GM06990 (cell line): ENCODE data around the gene GATAD2A.

Experiments used
- DNase-seq: peaks from one replicate; pipeline ENCODE4 v3.0.0-alpha.2; 2011; ENCODE audit not compliant: insufficient read length; ENCODE audit errors: extremely low read depth
- H3K27me3 ChIP-seq: replicated peaks from 2 replicates; pipeline ENCODE4 v1.6.0; 2011; ENCODE audit warnings: low read length; ENCODE audit not compliant: control insufficient read depth, insufficient read depth
- H3K36me3 ChIP-seq: 2 replicates; pipeline ENCODE4 v1.5.1; 2011; ENCODE audit warnings: low read length; ENCODE audit not compliant: control insufficient read depth, insufficient read depth
- H3K4me3 ChIP-seq: replicated peaks from 2 replicates; pipeline ENCODE4 v1.5.1; 2011; ENCODE audit warnings: low read depth, mild to moderate bottlenecking, control low read depth, low read length
- TF ChIP-seq, protein P1 (sequence below): IDR thresholded peaks from 2 replicates; pipeline ENCODE4 v1.5.1; 2011; ENCODE audit warnings: low read length, control low read depth, mild to moderate bottlenecking, inconsistent platforms; ENCODE audit not compliant: insufficient read depth, poor library complexity, severe bottlenecking

Gene GATAD2A

DNA sequence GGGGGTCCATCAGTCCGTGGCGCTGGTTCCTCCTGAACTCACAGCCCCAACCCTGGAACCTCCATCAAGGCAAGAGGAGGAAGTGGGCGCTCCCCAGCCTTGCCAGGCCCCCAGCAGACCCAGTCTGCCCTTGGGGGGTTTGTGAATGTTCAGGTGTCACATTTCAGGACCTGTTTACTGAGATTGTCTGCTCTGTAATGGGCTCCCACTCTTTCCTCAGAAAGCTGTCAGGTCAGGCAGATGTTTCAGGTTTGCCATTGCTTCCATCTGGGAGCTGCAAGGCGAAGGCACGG lies 80.5 kb downstream of the GATAD2A start:
- TF ChIP-seq, protein P1, sequence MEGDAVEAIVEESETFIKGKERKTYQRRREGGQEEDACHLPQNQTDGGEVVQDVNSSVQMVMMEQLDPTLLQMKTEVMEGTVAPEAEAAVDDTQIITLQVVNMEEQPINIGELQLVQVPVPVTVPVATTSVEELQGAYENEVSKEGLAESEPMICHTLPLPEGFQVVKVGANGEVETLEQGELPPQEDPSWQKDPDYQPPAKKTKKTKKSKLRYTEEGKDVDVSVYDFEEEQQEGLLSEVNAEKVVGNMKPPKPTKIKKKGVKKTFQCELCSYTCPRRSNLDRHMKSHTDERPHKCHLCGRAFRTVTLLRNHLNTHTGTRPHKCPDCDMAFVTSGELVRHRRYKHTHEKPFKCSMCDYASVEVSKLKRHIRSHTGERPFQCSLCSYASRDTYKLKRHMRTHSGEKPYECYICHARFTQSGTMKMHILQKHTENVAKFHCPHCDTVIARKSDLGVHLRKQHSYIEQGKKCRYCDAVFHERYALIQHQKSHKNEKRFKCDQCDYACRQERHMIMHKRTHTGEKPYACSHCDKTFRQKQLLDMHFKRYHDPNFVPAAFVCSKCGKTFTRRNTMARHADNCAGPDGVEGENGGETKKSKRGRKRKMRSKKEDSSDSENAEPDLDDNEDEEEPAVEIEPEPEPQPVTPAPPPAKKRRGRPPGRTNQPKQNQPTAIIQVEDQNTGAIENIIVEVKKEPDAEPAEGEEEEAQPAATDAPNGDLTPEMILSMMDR = no peak
- DNase-seq = no peak
- H3K36me3 ChIP-seq = peaks cover 18% of the 10 kb centered on the region
- H3K4me3 ChIP-seq = no peak overlapping the region
- no peaks in the 10 kb centered on the region for H3K27me3 ChIP-seq

DNA sequence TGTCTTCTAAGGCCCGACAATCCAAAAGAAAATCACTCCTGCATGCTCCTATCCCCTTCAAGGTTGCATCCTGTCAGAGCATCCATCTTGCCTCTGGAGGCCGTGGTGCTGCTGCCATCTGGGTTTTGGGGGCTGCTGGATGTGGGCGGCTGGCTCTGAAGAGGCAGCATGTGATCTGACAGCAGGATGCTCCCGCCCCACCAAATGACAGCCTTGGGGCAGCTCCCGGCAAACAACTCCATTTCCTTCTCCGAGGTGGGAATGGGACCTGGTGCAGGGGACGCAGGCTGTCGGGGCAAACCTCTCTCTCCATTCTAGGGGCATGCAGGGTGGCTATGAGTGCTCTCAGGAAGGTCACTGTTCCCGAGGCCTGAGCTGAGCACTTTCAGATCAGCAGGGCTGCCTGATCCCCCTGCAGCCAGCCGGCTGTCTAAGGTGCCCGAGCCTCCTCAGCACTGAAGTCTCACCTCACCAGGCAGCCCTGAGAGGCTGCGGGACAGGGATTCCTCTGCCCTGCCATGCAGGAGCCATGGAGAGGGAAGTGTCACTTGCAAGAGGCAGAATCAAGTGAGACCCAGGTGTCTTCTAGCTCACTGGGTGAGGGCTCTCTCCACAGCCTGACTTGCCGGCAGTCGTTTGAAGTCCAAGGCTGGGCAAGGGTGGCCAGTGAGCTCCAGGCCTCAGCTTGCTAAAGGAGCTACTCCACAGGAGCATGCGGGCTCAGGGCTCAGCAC lies 81.0 kb downstream of the GATAD2A start:
- no peaks in the 10 kb centered on the region for H3K27me3 ChIP-seq
- no peak for DNase-seq
- no peak overlapping the region for H3K4me3 ChIP-seq
- TF ChIP-seq, protein P1 = no peak
- peaks cover 18% of the 10 kb centered on the region for H3K36me3 ChIP-seq

DNA sequence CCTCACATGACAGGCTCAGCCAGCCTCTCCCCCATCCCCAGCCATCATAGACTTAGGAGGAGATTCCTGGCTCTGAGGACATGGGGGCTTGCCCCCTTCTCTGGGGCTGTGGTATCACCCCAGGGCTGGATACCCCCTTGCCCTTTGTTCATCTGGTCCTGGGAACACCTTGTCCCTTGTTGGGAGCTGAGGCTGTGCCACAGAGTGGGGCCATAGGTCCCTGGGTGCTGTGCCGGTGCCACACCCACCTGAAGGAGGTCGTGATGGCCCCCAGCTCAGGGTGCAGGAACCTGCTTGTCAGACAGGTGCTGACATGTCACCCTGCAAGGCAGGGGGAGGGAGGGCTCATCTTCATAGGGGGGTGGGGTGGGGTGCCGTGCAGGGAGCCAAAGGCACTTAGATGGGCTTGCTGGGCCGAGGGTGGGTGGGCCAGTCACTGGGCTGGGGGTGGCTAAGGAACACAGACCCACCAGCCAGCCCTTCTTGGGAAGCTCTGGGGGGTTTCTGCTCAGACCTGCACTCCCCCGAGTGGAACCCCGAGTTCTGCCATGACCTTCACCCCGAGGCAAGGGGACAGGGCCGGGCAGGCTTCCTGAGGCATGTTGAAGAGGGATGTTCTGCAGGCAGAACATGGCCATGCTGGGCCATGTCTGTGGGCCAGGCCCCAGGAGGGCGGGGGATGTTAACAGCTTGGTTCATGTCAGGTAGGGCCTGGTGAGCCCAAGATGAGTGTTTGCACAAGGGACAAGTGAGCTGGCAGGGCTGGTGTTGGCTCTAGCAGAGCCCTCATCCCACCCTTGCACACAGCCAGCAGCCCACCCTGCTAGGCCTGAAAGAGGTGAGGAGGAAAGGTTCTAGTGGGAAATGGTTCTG lies 81.8 kb downstream of the GATAD2A start:
- H3K4me3 ChIP-seq = no peak overlapping the region
- no peaks in the 10 kb centered on the region for H3K27me3 ChIP-seq
- H3K36me3 ChIP-seq = peaks cover 21% of the 10 kb centered on the region
- TF ChIP-seq, protein P1 = no peak
- DNase-seq = no peak

DNA sequence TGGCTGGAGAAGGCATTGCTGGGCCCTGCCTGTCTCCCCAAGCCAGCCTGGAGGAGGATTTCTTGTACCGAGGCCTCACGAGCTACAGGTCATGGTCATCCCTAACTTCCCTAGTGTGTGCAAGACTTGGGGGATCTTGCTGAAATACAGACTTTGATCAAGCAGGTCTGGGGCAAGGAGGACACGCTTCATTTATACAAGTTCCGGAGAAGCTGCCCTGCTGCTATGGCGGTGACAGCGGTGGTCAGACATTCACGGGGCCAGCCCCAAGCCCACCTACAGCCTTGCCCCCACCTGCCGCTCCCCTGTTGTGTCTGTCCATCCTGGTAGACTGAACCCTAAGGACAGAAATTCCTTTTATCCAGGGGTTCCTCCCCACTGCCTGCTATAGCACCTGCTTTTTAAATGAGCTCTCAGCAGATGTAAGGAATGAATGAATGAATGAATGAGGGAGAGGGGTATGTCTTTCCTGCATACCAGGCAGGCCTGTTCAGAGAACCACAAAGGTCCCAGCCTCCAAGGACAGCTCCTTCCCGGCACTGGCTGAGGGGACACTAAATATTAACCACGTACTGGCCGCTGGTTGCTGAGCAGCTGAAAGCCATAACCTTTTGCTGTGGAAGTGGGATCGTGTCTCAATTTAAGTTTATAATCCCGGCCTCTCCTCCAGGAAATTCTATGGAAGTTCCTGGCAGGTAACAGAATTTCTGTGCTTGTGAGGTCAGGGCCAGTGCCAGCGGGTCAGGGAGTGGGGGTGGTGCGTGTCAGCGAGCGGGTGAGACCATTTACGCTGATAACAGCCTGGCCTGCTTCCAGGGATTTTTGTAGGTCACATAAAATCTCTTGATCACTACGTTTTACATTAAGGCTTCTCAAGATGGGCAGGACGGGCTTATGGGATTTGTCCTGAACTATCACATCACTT lies 82.7 kb downstream of the GATAD2A start:
- no peak overlapping the region for H3K4me3 ChIP-seq
- no peak for DNase-seq
- TF ChIP-seq, protein P1 = no peak
- H3K27me3 ChIP-seq = no peaks in the 10 kb centered on the region
- H3K36me3 ChIP-seq = peaks cover 24% of the 10 kb centered on the region

GRCh38 chr19:19488875-19489690 lies 83.6 kb downstream of the GATAD2A start:
- Histone ChIP-seq H3K4me3 (no peak overlapping the region), H3K27me3 (no peaks in the 10 kb centered on the region), H3K36me3 (peaks cover 24% of the 10 kb centered on the region)
- TF ChIP-seq, protein P1 = no peak
- DNase-seq = peak; percentile 75
